Esophagus squamous epithelium (tissue), 4 donors: ENCODE data around the gene WDFY3.

Experiments
- POLR2A ChIP-seq, 4 donors: fragments of 450-650 bp; IDR thresholded peaks; one replicate each; pipeline ENCODE4 v1.6.1; 2017; ENCODE audit warnings: antibody characterized with exemption in 4 of 4, mild to moderate bottlenecking in 4 of 4, moderate library complexity in 3 of 4
- TF ChIP-seq, protein P1 (sequence below), 6 experiments: fragments of 450-650 bp in 4 of 6; fragments of 200-600 bp in 2 of 6; sonication (generic) in 2 of 6; IDR thresholded peaks; one replicate each; pipeline ENCODE4 v1.5.1; 2016 to 2019; ENCODE audit warnings: antibody characterized with exemption in 6 of 6, mild to moderate bottlenecking in 4 of 6, moderate library complexity in 4 of 6

DNA sequence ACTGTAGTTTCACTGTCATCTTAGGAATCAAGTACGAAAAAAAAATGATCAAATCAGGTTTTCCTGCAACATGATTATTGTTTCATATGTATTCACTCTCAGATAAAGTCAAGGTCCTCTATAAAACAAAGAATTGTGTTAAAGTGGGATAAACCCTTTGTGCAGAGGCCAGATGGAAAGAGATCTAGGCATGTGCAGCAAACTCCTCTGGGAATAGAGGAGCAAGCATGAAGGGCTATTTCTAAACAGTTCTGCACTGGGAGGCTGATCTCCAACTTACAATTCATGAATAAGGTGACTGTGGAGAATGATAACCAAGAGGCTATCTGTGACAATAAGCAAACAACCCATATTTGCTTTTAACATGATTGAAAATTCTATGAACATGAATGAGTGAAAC lies 2.4 kb upstream of the WDFY3 start:
- TF ChIP-seq, protein P1, sequence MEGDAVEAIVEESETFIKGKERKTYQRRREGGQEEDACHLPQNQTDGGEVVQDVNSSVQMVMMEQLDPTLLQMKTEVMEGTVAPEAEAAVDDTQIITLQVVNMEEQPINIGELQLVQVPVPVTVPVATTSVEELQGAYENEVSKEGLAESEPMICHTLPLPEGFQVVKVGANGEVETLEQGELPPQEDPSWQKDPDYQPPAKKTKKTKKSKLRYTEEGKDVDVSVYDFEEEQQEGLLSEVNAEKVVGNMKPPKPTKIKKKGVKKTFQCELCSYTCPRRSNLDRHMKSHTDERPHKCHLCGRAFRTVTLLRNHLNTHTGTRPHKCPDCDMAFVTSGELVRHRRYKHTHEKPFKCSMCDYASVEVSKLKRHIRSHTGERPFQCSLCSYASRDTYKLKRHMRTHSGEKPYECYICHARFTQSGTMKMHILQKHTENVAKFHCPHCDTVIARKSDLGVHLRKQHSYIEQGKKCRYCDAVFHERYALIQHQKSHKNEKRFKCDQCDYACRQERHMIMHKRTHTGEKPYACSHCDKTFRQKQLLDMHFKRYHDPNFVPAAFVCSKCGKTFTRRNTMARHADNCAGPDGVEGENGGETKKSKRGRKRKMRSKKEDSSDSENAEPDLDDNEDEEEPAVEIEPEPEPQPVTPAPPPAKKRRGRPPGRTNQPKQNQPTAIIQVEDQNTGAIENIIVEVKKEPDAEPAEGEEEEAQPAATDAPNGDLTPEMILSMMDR (IDR thresholded peaks at IDR 0.05): no peak
- TF ChIP-seq POLR2A (IDR thresholded peaks at IDR 0.05): no peak
